ENCODE results near the gene CLDN14.

The CLDN14 gene

DNA sequence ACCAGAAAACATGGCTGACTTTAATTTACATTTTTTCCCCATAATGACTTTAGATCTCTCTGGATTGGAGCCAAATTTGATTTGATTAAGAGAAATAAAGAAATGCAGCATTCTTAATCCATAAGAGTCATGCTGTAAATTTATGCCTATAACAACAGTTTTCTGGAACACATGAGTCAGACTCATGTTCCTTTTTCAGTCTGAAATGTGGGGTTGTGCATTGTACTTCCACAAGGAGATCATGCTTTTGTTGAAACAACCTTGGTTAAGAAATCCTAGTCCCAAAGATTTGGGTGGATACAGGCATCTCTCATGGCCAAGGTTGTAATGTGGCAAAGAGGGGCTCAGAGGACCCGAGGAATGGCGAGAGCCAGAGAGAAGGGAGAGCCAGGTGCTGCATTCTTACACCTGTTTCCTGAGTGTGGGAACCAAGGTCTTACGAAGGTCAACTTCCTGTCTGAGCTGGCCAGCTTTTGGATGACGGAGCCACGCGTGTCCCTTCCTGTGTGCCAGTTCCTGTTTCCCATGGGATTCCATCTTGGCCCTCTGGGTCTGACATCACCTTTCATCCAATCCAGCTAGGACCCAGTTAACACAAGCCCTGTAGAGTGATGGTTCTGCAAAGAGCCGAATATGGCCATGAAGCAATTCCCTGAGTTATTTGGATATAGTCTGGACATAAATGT is 23.1 kb downstream of the CLDN14 start:
- H2AFZ ChIP-seq (ENCODE audit: low read length): no peak overlapping the region
- H4K20me1 ChIP-seq (ENCODE audit: insufficient read depth, low read length): no peaks in the 10 kb centered on the region
- H3K9ac ChIP-seq (ENCODE audit: low read length): no peak overlapping the region
- no peaks in the 10 kb centered on the region for H3K9me3 ChIP-seq (replicated peaks; ENCODE audit: insufficient read depth, low read length)
- H3K4me1 ChIP-seq (ENCODE audit: low read length): 0 out of 2 replicates have a peak, but pooled peaks cover 6% of the 10 kb centered on the region
- no peaks in the 10 kb centered on the region for H3K79me2 ChIP-seq (ENCODE audit: low read length)
- no peak for DNase-seq
- no peak overlapping the region for H3K4me2 ChIP-seq (ENCODE audit: low read depth, low read length)
- TF ChIP-seq EZH2 (optimal IDR thresholded peaks at IDR 0.05; ENCODE audit: low read depth, low read length) (no peak), EZH2phosphoT487 (IDR thresholded peaks at IDR 0.05; ENCODE audit: low read length) (no peak)
- TF ChIP-seq, protein P1, sequence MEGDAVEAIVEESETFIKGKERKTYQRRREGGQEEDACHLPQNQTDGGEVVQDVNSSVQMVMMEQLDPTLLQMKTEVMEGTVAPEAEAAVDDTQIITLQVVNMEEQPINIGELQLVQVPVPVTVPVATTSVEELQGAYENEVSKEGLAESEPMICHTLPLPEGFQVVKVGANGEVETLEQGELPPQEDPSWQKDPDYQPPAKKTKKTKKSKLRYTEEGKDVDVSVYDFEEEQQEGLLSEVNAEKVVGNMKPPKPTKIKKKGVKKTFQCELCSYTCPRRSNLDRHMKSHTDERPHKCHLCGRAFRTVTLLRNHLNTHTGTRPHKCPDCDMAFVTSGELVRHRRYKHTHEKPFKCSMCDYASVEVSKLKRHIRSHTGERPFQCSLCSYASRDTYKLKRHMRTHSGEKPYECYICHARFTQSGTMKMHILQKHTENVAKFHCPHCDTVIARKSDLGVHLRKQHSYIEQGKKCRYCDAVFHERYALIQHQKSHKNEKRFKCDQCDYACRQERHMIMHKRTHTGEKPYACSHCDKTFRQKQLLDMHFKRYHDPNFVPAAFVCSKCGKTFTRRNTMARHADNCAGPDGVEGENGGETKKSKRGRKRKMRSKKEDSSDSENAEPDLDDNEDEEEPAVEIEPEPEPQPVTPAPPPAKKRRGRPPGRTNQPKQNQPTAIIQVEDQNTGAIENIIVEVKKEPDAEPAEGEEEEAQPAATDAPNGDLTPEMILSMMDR (IDR thresholded peaks at IDR 0.05; ENCODE audit: low read length): no peak
- no peaks in the 10 kb centered on the region for H3K36me3 ChIP-seq (replicated peaks; ENCODE audit: insufficient read depth, low read length)
- no peak overlapping the region for H3K27ac ChIP-seq (ENCODE audit: low read length)
- no peaks in the 10 kb centered on the region for H3K27me3 ChIP-seq (replicated peaks; ENCODE audit: insufficient read depth, low read length)
- no peaks in the 10 kb centered on the region for H3F3A ChIP-seq (ENCODE audit: insufficient read depth, low read length)
- H3K4me3 ChIP-seq (ENCODE audit: low read length): no peak overlapping the region
- no peaks in the 10 kb centered on the region for H3K9me2 ChIP-seq (replicated peaks; ENCODE audit: insufficient read depth, low read length)

DNA sequence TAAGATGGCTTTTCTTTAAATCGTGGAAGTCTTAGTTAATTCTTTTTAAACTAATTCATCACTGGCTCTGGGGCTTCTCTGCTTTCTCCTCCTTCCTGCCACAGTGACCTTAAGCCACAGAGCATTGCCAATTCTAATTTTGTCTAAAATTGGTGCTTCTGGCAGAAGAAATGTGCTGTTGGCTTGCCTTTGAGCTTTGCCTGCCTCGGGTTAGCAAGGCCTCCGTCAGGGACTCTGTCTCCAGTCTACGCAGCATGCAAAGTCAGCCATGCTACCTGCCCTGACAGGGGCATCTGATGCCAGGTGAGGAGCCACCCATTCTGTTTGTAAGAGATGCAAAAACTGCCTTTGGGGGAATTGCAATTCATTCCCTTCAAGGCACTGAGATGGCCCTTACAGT is 25.2 kb downstream of the CLDN14 start:
- Histone ChIP-seq H3K4me2 (ENCODE audit: low read depth, low read length) (no peak overlapping the region), H3K9me2 (replicated peaks; ENCODE audit: insufficient read depth, low read length) (no peaks in the 10 kb centered on the region), H3K36me3 (replicated peaks; ENCODE audit: insufficient read depth, low read length) (no peaks in the 10 kb centered on the region), H3K4me3 (ENCODE audit: low read length) (no peak overlapping the region), H3K27me3 (replicated peaks; ENCODE audit: insufficient read depth, low read length) (no peaks in the 10 kb centered on the region), H3K9me3 (replicated peaks; ENCODE audit: insufficient read depth, low read length) (no peaks in the 10 kb centered on the region), H2AFZ (ENCODE audit: low read length) (no peak overlapping the region), H3K27ac (ENCODE audit: low read length) (no peak overlapping the region), H3K9ac (ENCODE audit: low read length) (no peak overlapping the region), H3F3A (ENCODE audit: insufficient read depth, low read length) (no peaks in the 10 kb centered on the region), H3K79me2 (ENCODE audit: low read length) (no peaks in the 10 kb centered on the region), H3K4me1 (ENCODE audit: low read length) (no peaks in the 10 kb centered on the region), H4K20me1 (ENCODE audit: insufficient read depth, low read length) (no peaks in the 10 kb centered on the region)
- no peak for TF ChIP-seq EZH2 (optimal IDR thresholded peaks at IDR 0.05; ENCODE audit: low read depth, low read length)
- TF ChIP-seq, protein P1 (IDR thresholded peaks at IDR 0.05; ENCODE audit: low read length): no peak
- TF ChIP-seq EZH2phosphoT487 (IDR thresholded peaks at IDR 0.05; ENCODE audit: low read length): no peak
- no peak for DNase-seq

DNA sequence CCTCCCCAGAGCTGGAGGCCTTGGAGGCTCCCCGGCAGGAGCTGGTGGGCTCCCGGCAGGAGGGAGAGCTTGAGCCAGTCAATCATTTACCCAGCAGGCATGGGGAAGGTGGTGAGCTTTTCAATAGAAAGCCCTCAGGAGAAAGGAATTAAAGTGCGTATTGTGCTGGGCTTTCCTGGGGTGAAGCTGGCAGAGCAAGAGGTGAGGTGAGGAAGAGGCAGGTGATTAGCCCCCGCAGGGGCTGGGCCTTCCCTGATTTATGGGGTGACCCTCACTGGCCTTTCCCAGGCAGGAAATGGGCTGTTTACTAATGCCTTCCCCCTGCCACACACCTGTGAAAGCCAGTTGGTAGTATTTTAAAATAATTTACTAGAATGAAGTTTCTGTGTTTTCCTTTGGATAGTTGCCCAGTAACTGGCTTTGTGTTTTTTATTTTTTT is 25.8 kb downstream of the CLDN14 start:
- no peak for DNase-seq
- TF ChIP-seq EZH2phosphoT487 (IDR thresholded peaks at IDR 0.05; ENCODE audit: low read length) (no peak), EZH2 (optimal IDR thresholded peaks at IDR 0.05; ENCODE audit: low read depth, low read length) (no peak)
- TF ChIP-seq, protein P1 (IDR thresholded peaks at IDR 0.05; ENCODE audit: low read length): no peak
- H3K79me2 ChIP-seq (ENCODE audit: low read length): no peaks in the 10 kb centered on the region
- no peaks in the 10 kb centered on the region for H3K4me1 ChIP-seq (ENCODE audit: low read length)
- no peaks in the 10 kb centered on the region for H3F3A ChIP-seq (ENCODE audit: insufficient read depth, low read length)
- no peaks in the 10 kb centered on the region for H3K27me3 ChIP-seq (replicated peaks; ENCODE audit: insufficient read depth, low read length)
- no peak overlapping the region for H3K4me2 ChIP-seq (ENCODE audit: low read depth, low read length)
- no peak overlapping the region for H3K27ac ChIP-seq (ENCODE audit: low read length)
- no peak overlapping the region for H3K9ac ChIP-seq (ENCODE audit: low read length)
- no peaks in the 10 kb centered on the region for H3K9me2 ChIP-seq (replicated peaks; ENCODE audit: insufficient read depth, low read length)
- H3K36me3 ChIP-seq (replicated peaks; ENCODE audit: insufficient read depth, low read length): no peaks in the 10 kb centered on the region
- no peaks in the 10 kb centered on the region for H3K9me3 ChIP-seq (replicated peaks; ENCODE audit: insufficient read depth, low read length)
- no peak overlapping the region for H3K4me3 ChIP-seq (ENCODE audit: low read length)
- no peaks in the 10 kb centered on the region for H4K20me1 ChIP-seq (ENCODE audit: insufficient read depth, low read length)
- H2AFZ ChIP-seq (ENCODE audit: low read length): no peak overlapping the region
